GM18867 (cell line): ENCODE measurements around the gene ZBED4.
"Not testable (repeated sequence)": the region's sequence is repeated elsewhere in the genome, so short reads cannot be mapped to it uniquely, and the experiment has no call there.

ENCODE experiments used
- ATAC-seq: cut with Tn5 transposase; IDR thresholded peaks from one replicate; pipeline ENCODE4 v1.9.1; 2021; ENCODE audit warnings: mild to moderate bottlenecking, moderate library complexity; ENCODE audit not compliant: unreplicated experiment

Gene ZBED4

GRCh38 chr22:49852898-49853894, at the start of gene ZBED4:
Gene ZBED4 (plus strand): TSS chr22:49853844. CDS start chr22:49883663, 29,819 bp downstream.
- ATAC-seq = peak; percentile 76

- no peak for ATAC-seq
These were observed 46.5 kb upstream of the ZBED4 start for GRCh38 chr22:49807129-49807528.

GRCh38 chr22:49807780-49808708, 45.6 kb upstream of the ZBED4 start:
- no peak for ATAC-seq

- no peak for ATAC-seq
These were observed 43.2 kb upstream of the ZBED4 start for GRCh38 chr22:49810363-49811019.

- no peak for ATAC-seq
These were observed 42.4 kb upstream of the ZBED4 start for GRCh38 chr22:49811020-49811791.

- no peak for ATAC-seq
These were observed 40.8 kb upstream of the ZBED4 start for GRCh38 chr22:49812838-49813237.

- no peak for ATAC-seq
These were observed 39.4 kb upstream of the ZBED4 start for GRCh38 chr22:49814164-49814686.

- ATAC-seq = no peak
These were observed 38.8 kb upstream of the ZBED4 start for GRCh38 chr22:49814856-49815255.

- ATAC-seq = no peak
These were observed 38.0 kb upstream of the ZBED4 start for GRCh38 chr22:49815641-49816091.

GRCh38 chr22:49817359-49817758, 36.3 kb upstream of the ZBED4 start:
- no peak for ATAC-seq

GRCh38 chr22:49820984-49821383, 32.7 kb upstream of the ZBED4 start:
- ATAC-seq = no peak

- ATAC-seq = not testable (repeated sequence)
These were observed 31.9 kb upstream of the ZBED4 start for GRCh38 chr22:49821741-49822140.

GRCh38 chr22:49823289-49824045, 30.2 kb upstream of the ZBED4 start:
- no peak for ATAC-seq

- ATAC-seq = no peak
These were observed 29.3 kb upstream of the ZBED4 start for GRCh38 chr22:49824185-49824925.

- no peak for ATAC-seq
These were observed 28.7 kb upstream of the ZBED4 start for GRCh38 chr22:49824936-49825335.

- ATAC-seq = no peak
These were observed 28.2 kb upstream of the ZBED4 start for GRCh38 chr22:49825436-49825835.

GRCh38 chr22:49825944-49826602, 27.6 kb upstream of the ZBED4 start:
- no peak for ATAC-seq
